LHCN-M2 (cell line): ENCODE results near the gene LHCGR. TPM values are rescaled to one million over a fixed set of nuclear protein-coding genes. Genes with fewer than 3 reads are reported as not detected.
A peak's percentile ranks its signal among the peaks of the same experiment; 100 is the strongest.
"Not testable (repeated sequence)": the region's sequence is repeated elsewhere in the genome, so short reads cannot be mapped to it uniquely, and the experiment has no call there.

Experiments used
- DNase-seq: peaks from one replicate; pipeline ENCODE4 v3.0.0-alpha.2; 2012; ENCODE audit warnings: low read depth
- total RNA-seq: library from RNA; depleted of rRNA; stranded (reverse); fragments of >200 nt; gene quantifications from 2 replicates; pipeline ENCODE4 v1.2.3, GENCODE V29; 2014

The LHCGR gene
- total RNA-seq, 1 experiment from 2014 or later: not detected

- no peak for DNase-seq
These were observed 8.2 kb downstream of the LHCGR start for GRCh38 chr2:48747319-48747718.

- not testable (repeated sequence) for DNase-seq
These were observed 16.3 kb downstream of the LHCGR start for GRCh38 chr2:48739236-48739635.

GRCh38 chr2:48738806-48739205 is 16.7 kb downstream of the LHCGR start:
- peak; percentile 19 for DNase-seq

- no peak for DNase-seq
These were observed 19.3 kb downstream of the LHCGR start for GRCh38 chr2:48736251-48736650.

GRCh38 chr2:48734576-48735303 is 20.8 kb downstream of the LHCGR start:
- no peak for DNase-seq

- DNase-seq: no peak
These were observed 22.4 kb downstream of the LHCGR start for GRCh38 chr2:48733067-48733503.

- no peak for DNase-seq
These were observed 26.7 kb downstream of the LHCGR start for GRCh38 chr2:48728840-48729239.

- no peak for DNase-seq
These were observed 27.2 kb downstream of the LHCGR start for GRCh38 chr2:48728295-48728694.

GRCh38 chr2:48727560-48727959 is 28.0 kb downstream of the LHCGR start:
- DNase-seq: no peak

- DNase-seq: no peak
These were observed 29.6 kb downstream of the LHCGR start for GRCh38 chr2:48725696-48726494.

GRCh38 chr2:48724278-48724677 is 31.2 kb downstream of the LHCGR start:
- no peak for DNase-seq

- DNase-seq: peak; percentile 57
These were observed 32.4 kb downstream of the LHCGR start for GRCh38 chr2:48723129-48723528.

GRCh38 chr2:48722391-48722790 is 33.1 kb downstream of the LHCGR start:
- DNase-seq: no peak

- DNase-seq: no peak
These were observed 34.4 kb downstream of the LHCGR start for GRCh38 chr2:48721158-48721557.

- DNase-seq: no peak
These were observed 35.9 kb downstream of the LHCGR start for GRCh38 chr2:48719480-48720177.

- DNase-seq: no peak
These were observed 37.7 kb downstream of the LHCGR start for GRCh38 chr2:48717846-48718245.

GRCh38 chr2:48715956-48716355 is 39.6 kb downstream of the LHCGR start:
- DNase-seq: no peak

- no peak for DNase-seq
These were observed 40.3 kb downstream of the LHCGR start for GRCh38 chr2:48715042-48715899.

GRCh38 chr2:48714245-48714644 is 41.3 kb downstream of the LHCGR start:
- no peak for DNase-seq

GRCh38 chr2:48713647-48714046 is 41.9 kb downstream of the LHCGR start:
- no peak for DNase-seq

- DNase-seq: no peak
These were observed 43.4 kb downstream of the LHCGR start for GRCh38 chr2:48712151-48712550.
